ENCODE data around the gene RPL13A.

RPL13A gene

DNA sequence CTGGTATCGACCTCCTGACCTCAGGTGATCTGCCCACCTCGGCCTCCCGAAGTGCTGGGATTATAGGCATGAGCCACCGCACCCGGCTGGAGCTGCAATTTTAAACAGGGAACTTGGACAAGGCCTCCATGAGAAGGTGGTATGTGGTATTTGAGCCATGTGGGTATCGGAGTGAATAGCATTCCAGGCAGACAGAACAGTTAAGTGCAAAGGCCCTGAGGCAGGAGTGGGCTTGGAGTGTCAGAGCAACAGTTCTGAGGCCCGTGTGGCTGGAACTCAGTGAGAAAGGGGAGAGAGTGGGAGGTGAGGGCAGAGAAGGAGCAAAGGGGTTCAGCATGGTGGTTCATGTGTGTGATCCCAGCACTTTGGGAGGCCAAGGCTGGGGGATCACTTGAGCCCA lies 43.3 kb downstream of the RPL13A start:
- no peak overlapping the region for H3K4me3 ChIP-seq (ENCODE audit: low read depth, low read length)
- TF ChIP-seq CTCF (conservative IDR thresholded peaks at IDR 0.05; ENCODE audit: low read depth, low read length) = no peak
- no peak for DNase-seq (ENCODE audit: low read depth)

- H3K4me3 ChIP-seq (ENCODE audit: low read depth, low read length) = peak overlapping the region; percentile 72
- TF ChIP-seq CTCF (conservative IDR thresholded peaks at IDR 0.05; ENCODE audit: low read depth, low read length) = peak; percentile 39
- peak; percentile 79 for DNase-seq (ENCODE audit: low read depth)
Observed at GRCh38 chr19:49533551-49534488, 46.4 kb downstream of the RPL13A start.

GRCh38 chr19:49534632-49535385 lies 47.4 kb downstream of the RPL13A start:
- no peak overlapping the region for H3K4me3 ChIP-seq (ENCODE audit: low read depth, low read length)
- no peak for DNase-seq (ENCODE audit: low read depth)
- TF ChIP-seq CTCF (conservative IDR thresholded peaks at IDR 0.05; ENCODE audit: low read depth, low read length) = no peak

DNA sequence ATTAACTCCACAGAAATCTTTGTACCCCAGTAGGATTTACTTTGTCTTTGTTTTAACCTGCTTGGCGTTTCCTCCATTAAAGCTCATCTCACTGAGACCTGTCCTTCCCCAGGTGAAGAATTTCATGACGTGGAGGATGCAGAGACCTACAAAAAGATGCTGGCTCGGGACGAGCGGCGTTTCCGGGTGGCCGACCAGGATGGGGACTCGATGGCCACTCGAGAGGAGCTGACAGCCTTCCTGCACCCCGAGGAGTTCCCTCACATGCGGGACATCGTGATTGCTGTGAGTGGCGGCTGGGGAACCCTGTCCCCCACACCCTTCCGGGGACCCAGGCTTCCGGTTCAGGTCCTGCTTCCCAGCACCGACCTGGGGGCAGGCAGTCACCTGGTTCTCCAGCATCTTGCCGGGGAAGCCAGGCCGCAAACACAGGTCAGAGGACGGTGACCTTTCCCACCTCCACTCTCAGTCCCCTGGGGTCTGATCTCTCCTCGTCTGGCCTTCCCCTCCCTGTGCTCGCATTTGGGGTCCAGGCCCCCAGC lies 49.6 kb downstream of the RPL13A start:
- H3K4me3 ChIP-seq (ENCODE audit: low read depth, low read length) = no peak overlapping the region
- TF ChIP-seq CTCF (conservative IDR thresholded peaks at IDR 0.05; ENCODE audit: low read depth, low read length) = no peak
- no peak for DNase-seq (ENCODE audit: low read depth)

GRCh38 chr19:49538643-49539042 lies 51.2 kb downstream of the RPL13A start:
- TF ChIP-seq CTCF (conservative IDR thresholded peaks at IDR 0.05; ENCODE audit: low read depth, low read length) = no peak
- no peak for DNase-seq (ENCODE audit: low read depth)
- no peak overlapping the region for H3K4me3 ChIP-seq (ENCODE audit: low read depth, low read length)

DNA sequence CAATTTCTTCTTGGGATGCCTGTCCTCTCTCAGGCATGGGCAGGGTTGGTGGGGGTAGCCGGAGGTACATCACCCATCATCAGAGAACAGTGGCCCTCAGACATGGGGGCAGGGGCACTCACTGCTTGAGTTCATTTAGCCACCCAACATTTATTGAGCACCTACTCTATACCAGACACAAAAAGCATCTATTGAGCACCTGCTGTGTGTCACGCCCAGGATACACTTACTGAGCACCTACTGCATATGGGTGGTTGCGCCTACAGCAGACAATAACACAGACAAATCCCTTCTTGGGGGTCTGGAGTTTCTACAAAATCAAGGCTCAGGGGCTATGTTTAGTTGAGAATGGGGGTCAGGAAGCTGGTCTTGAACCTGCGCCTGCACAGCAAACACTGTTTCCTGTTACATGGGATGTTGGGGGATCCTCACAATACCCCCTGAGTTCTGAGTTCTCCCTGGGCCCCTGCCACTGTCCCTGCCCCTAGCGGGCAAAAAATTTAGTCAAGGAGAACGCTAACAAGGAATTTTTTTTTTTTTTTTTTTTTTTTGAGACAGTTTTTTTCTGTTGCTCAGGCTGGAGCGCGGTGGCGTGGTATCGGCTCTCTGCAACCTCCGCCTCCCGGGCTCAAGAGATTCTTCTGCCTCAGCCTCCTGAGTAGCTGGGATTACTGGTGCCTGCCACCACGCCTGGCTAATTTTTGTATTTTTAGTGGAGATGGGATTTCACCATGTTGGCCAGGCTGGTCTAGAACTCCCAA lies 52.0 kb downstream of the RPL13A start:
- no peak for DNase-seq (ENCODE audit: low read depth)
- no peak for TF ChIP-seq CTCF (conservative IDR thresholded peaks at IDR 0.05; ENCODE audit: low read depth, low read length)
- no peak overlapping the region for H3K4me3 ChIP-seq (ENCODE audit: low read depth, low read length)
